ENCODE results near the gene NRXN3. TPM values are rescaled to one million over a fixed set of nuclear protein-coding genes. Genes with fewer than 3 reads are reported as not detected.

The NRXN3 gene
- polyA plus RNA-seq, 5 donors, result 1.3 to 1.9 (median 1.4) TPM

GRCh38 chr14:79802093-79802492 lies 1631.9 kb downstream of the NRXN3 start:
- DNase-seq, result no peak

GRCh38 chr14:79805636-79806035 lies 1635.5 kb downstream of the NRXN3 start:
- peak; percentile 34 to 40 for DNase-seq

GRCh38 chr14:79809849-79810612 lies 1639.9 kb downstream of the NRXN3 start:
- no peak for DNase-seq

GRCh38 chr14:79820866-79821535 lies 1650.8 kb downstream of the NRXN3 start:
- DNase-seq, result no peak

- DNase-seq, result no peak
These were observed 1651.9 kb downstream of the NRXN3 start for GRCh38 chr14:79822034-79822433.

- DNase-seq, result peak; percentile 52 to 72
These were observed 1654.9 kb downstream of the NRXN3 start for GRCh38 chr14:79825046-79825521.

- DNase-seq, result no peak
These were observed 1656.2 kb downstream of the NRXN3 start for GRCh38 chr14:79826362-79826761.

GRCh38 chr14:79829405-79830166 lies 1659.4 kb downstream of the NRXN3 start:
- no peak for DNase-seq

- DNase-seq, result peak; percentile 64 to 72
These were observed 1661.2 kb downstream of the NRXN3 start for GRCh38 chr14:79831195-79831892.

GRCh38 chr14:79833781-79834180 lies 1663.6 kb downstream of the NRXN3 start:
- DNase-seq, result peak in 1 of 2 donors; percentile 11

GRCh38 chr14:79834868-79835267 lies 1664.7 kb downstream of the NRXN3 start:
- no peak for DNase-seq

GRCh38 chr14:79836577-79836976 lies 1666.4 kb downstream of the NRXN3 start:
- no peak for DNase-seq

GRCh38 chr14:79837699-79838098 lies 1667.5 kb downstream of the NRXN3 start:
- DNase-seq, result no peak

- DNase-seq, result no peak
These were observed 1669.9 kb downstream of the NRXN3 start for GRCh38 chr14:79840103-79840502.

GRCh38 chr14:79840831-79841230 lies 1670.7 kb downstream of the NRXN3 start:
- DNase-seq, result no peak

- no peak for DNase-seq
These were observed 1671.3 kb downstream of the NRXN3 start for GRCh38 chr14:79841433-79841832.

GRCh38 chr14:79842270-79842669 lies 1672.1 kb downstream of the NRXN3 start:
- DNase-seq, result no peak

- DNase-seq, result no peak
These were observed 1683.0 kb downstream of the NRXN3 start for GRCh38 chr14:79852950-79853744.

- DNase-seq, result no peak
These were observed 1685.6 kb downstream of the NRXN3 start for GRCh38 chr14:79855789-79856188.

- no peak for DNase-seq
These were observed 1686.2 kb downstream of the NRXN3 start for GRCh38 chr14:79856381-79856780.

GRCh38 chr14:79861111-79861510 lies 1690.9 kb downstream of the NRXN3 start:
- no peak for DNase-seq

All from right lung (tissue), 5 donors.